Pancreas (tissue), 10 donors: Measurements from ENCODE around the gene FADS6. TPM values are rescaled to one million over a fixed set of nuclear protein-coding genes. Genes with fewer than 3 reads are reported as not detected.
A peak's percentile ranks its signal among the peaks of the same experiment; 100 is the strongest.

ENCODE experiments used
- ATAC-seq, 4 donors: fragments of 200-7000 bp; cut with Tn5 transposase; one replicate each; pipeline versions ENCODE4 v1.8.0 to v1.9.1; 2020; ENCODE audit warnings: mild to moderate bottlenecking in 4 of 4, moderate library complexity in 4 of 4
- DNase-seq, 6 donors: peaks; one replicate each; pipeline ENCODE4 v3.0.0-alpha.2; 2020
- FAIRE-seq: peaks from 2 replicates; lab custom pipeline; 2012; peaks lifted over from hg19 to GRCh38; lab: Jason Lieb, UNC
- H3K27ac ChIP-seq, 4 donors: fragments of 200-600 bp; sonication (generic); 1 replicate in 3 of 4; 2 replicates in 1 of 4; pipeline versions ENCODE4 v1.5.0 to v1.8.0; 2020
- H3K27me3 ChIP-seq, 4 donors: fragments of 200-600 bp; one replicate each; pipeline ENCODE4 v1.8.0; 2021
- H3K36me3 ChIP-seq, 3 donors: fragments of 200-600 bp; sonication (generic) in 1 of 3; one replicate each; pipeline versions ENCODE4 v1.5.0 to v1.8.0; 2020 to 2021
- H3K4me1 ChIP-seq, 3 donors: fragments of 200-600 bp; one replicate each; pipeline ENCODE4 v1.8.0; 2021
- H3K4me3 ChIP-seq, 4 donors: fragments of 200-600 bp; sonication (generic) in 2 of 4; one replicate each; pipeline versions ENCODE4 v1.5.0 to v1.8.0; 2020 to 2021
- H3K9me3 ChIP-seq, 4 donors: fragments of 200-600 bp; one replicate each; pipeline ENCODE4 v1.8.0; 2021
- WGBS, 2 donors: extraction: QIAGEN DNeasy Blood & Tissue Kit; methylation state at CpG; one replicate each; pipeline ENCODE4 v1.1.7; 2013; 5-methylcytosine and 5-hydroxymethylcytosine counted together
- intact Hi-C, 3 donors: fragments of 100-400 bp; cut with DNase I; formaldehyde crosslinking; loops; one replicate each; pipeline versions ENCODE4 v1.11.1 to v1.14.2; 2022
- polyA plus RNA-seq, 2 donors: library from polyadenylated mRNA; stranded (reverse); fragments of 200-250 nt; gene quantifications; one replicate each; pipeline ENCODE4 v1.2.3, GENCODE V29; 2013
- total RNA-seq, 6 donors: library from RNA; stranded (reverse); fragmentation: NEBNext Ultra II Directional in 4 of 6; extraction: Animal tissue kit (Norgen Biotek cat#: 25700) in 4 of 6; gene quantifications; one replicate each; pipeline versions ENCODE4 v1.2.1 to v1.2.4, GENCODE V29; 2021 to 2023
- TF ChIP-seq, protein P1 (sequence below), 4 donors: fragments of 200-600 bp; sonication (generic) in 3 of 4; IDR thresholded peaks; one replicate each; pipeline versions ENCODE4 v1.5.0 to v1.8.0; 2021; ENCODE audit warnings: antibody characterized with exemption in 4 of 4
- donor health status: healthy with polysubstance abuse.
- donor health status: DM: no; HTN: no; CAD: no; lungs with moderate emphysema.
- donor health status: DM: no; HTN: no; CAD: no.
- donor health status: control.
- donor health status: control.
- donor health status: Bipolar disorder and iron deficiency.
- donor health status: DM: yes; HTN: yes; CAD: no.
- donor health status: DM: no; HTN: no; CAD: no.
- donor health status: DM: no; HTN: no; CAD: no.
- donor health status: DM: yes; HTN: yes; CAD: no.

Gene FADS6
- total and polyA plus RNA-seq, 8 donors = 0.07 to 0.16 TPM; not detected in 6

DNA sequence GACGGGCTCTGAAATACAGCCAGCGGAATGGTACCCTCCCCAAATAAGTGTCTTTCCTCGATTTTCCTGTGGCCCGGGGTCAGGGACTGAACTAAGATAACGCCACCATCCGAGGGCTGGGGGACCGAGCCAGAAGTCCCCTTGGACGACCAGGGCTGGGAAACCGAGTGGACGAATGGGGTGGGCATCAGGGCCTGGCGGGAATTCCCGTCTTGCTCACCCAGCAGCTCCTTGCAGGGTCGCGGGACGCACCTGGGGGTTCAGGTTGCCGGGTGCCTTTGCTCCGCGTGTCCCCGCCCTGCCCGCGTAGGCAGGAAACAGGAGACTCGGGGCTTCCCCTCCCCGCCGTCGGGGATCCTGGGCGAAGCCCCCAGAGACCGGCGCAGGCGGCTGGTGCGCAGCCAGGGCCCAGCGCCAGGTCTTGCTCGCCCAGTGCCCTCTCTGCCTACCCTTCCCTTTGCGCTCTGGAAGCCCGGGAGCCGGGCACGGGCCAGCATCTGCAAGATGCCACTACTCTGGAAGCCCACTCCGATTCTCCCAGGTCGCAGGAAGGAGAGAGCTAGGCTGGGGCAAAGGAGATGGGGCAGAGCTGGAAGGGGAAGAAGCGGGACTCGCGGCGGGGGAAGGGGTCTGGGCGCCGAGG is 33.1 kb downstream of the FADS6 start:
- peaks cover 0 to 16% (median 5%) of the 10 kb centered on the region in 4 donors for H3K27me3 ChIP-seq
- no peak for FAIRE-seq
- DNase-seq = no peak

GRCh38 chr17:74859459-74860228 is 33.8 kb downstream of the FADS6 start, which contains the start of gene GRIN2C:
Gene GRIN2C, minus strand, starts transcription at chr17:74859885. Its CDS starts 4,793 bp downstream, at chr17:74855092.
- ATAC-seq (peak in 2 of 4 donors; percentile 12 to 36), DNase-seq (peak in 1 of 6 donors; percentile 66), FAIRE-seq (no peak)
- Histone ChIP-seq H3K4me1 (peaks cover 0 to 9% (median 0%) of the 10 kb centered on the region in 3 donors), H3K9me3 (no peaks in the 10 kb centered on the region), H3K36me3 (no peaks in the 10 kb centered on the region), H3K27ac (no peak within 1 kb of the TSS), H3K4me3 (peak within 1 kb of the TSS in 1 of 4 donors; percentile 31), H3K27me3 (peaks cover 0 to 17% (median 5%) of the 10 kb centered on the region in 4 donors)
- TF ChIP-seq, protein P1, sequence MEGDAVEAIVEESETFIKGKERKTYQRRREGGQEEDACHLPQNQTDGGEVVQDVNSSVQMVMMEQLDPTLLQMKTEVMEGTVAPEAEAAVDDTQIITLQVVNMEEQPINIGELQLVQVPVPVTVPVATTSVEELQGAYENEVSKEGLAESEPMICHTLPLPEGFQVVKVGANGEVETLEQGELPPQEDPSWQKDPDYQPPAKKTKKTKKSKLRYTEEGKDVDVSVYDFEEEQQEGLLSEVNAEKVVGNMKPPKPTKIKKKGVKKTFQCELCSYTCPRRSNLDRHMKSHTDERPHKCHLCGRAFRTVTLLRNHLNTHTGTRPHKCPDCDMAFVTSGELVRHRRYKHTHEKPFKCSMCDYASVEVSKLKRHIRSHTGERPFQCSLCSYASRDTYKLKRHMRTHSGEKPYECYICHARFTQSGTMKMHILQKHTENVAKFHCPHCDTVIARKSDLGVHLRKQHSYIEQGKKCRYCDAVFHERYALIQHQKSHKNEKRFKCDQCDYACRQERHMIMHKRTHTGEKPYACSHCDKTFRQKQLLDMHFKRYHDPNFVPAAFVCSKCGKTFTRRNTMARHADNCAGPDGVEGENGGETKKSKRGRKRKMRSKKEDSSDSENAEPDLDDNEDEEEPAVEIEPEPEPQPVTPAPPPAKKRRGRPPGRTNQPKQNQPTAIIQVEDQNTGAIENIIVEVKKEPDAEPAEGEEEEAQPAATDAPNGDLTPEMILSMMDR (IDR thresholded peaks at IDR 0.05) = peak in 2 of 4 donors; percentile 11 to 19
- WGBS, 2 donors = 2 to 3% methylated on average over 51 to 72 of the region's 72 CpGs
- intact Hi-C loops = loop anchor here in 2 of 3 donors (5.0 to 10.0 kb wide), 4 partner anchors 62 to 205 kb away; partner anchors contain the start of gene NHERF1 (in 1 of the 2)

More for the DNA sequence above, 33.1 kb downstream of the FADS6 start:
- peak in 1 of 4 donors; percentile 2 for ATAC-seq
- intact Hi-C loops = loop anchor here in 2 of 3 donors (5.0 to 10.0 kb wide), 4 partner anchors 63 to 206 kb away; partner anchors contain the start of gene NHERF1 (in 1 of the 2)
- peak overlapping the region in 1 of 4 donors; percentile 31 for H3K4me3 ChIP-seq
- TF ChIP-seq, protein P1 (IDR thresholded peaks at IDR 0.05) = no peak
- WGBS, 2 donors = 3 to 4% methylated on average over 40 to 44 of the region's 44 CpGs
- peaks cover 0 to 9% (median 0%) of the 10 kb centered on the region in 3 donors for H3K4me1 ChIP-seq
- H3K9me3 ChIP-seq = no peaks in the 10 kb centered on the region
- no peaks in the 10 kb centered on the region for H3K36me3 ChIP-seq
- no peak overlapping the region for H3K27ac ChIP-seq

DNA sequence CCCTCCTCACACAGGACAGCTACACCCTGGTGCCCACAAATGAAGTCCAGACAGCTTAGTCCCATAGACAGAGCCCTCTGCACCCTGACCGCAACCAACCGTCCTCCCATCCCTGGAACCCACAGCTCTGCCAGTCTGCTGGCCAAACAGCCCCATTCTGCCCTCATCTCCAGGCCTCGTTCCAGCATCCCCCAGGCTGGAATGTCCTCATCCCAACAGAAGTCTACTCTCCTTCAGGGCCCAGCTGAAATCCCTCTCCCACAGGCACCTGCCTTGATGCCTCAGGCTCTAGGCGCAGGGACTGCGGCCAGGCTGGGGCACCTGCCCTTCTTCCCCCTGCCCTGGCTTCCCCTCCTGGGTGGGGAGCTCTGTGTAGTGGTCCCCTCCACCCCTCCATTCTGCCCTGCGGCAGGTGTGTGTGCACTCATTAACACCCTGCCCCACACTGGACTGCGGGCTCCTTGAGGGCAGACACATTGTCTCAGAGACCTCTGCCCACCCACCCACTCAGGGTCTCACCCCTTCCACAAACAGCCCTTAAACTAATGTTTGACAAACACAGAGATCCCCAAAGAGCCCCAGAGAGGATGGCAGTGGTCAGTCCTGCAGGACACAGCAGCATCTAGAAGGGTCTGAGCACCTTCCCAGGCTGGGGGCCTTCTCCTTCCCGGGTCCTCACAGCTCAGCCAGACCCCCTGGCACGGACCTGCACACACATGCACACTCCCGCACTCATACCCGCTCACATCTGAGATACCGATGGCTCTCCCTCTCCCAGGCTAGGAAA is 34.6 kb downstream of the FADS6 start:
- H3K4me3 ChIP-seq = no peak overlapping the region
- peaks cover 0 to 20% (median 5%) of the 10 kb centered on the region in 4 donors for H3K27me3 ChIP-seq
- no peak for DNase-seq

GRCh38 chr17:74857191-74857590 is 36.2 kb downstream of the FADS6 start:
- Histone ChIP-seq H3K27ac (no peak overlapping the region), H3K4me3 (no peak overlapping the region), H3K27me3 (peaks cover 0 to 28% (median 5%) of the 10 kb centered on the region in 4 donors), H3K4me1 (peaks cover 0 to 9% (median 0%) of the 10 kb centered on the region in 3 donors), H3K36me3 (no peaks in the 10 kb centered on the region), H3K9me3 (no peaks in the 10 kb centered on the region)
- ATAC-seq = no peak
- DNase-seq = no peak
- TF ChIP-seq, protein P1 (IDR thresholded peaks at IDR 0.05) = no peak
- WGBS, 2 donors = 41 to 57% methylated on average over 4 of the region's 4 CpGs
- intact Hi-C loops = no loop called here
- FAIRE-seq = no peak

More for the DNA sequence above, 34.6 kb downstream of the FADS6 start:
- Histone ChIP-seq H3K9me3 (no peaks in the 10 kb centered on the region), H3K36me3 (no peaks in the 10 kb centered on the region), H3K27ac (no peak overlapping the region), H3K4me1 (peaks cover 0 to 9% (median 0%) of the 10 kb centered on the region in 3 donors)
- 35 to 40% methylated on average over 12 of the region's 12 CpGs for WGBS, 2 donors
- TF ChIP-seq, protein P1 (IDR thresholded peaks at IDR 0.05) = no peak
- ATAC-seq (no peak), FAIRE-seq (no peak)
- intact Hi-C loops = no loop called here
